ENCODE measurements around the gene DTX2.
"Not testable (repeated sequence)": the region's sequence is repeated elsewhere in the genome, so short reads cannot be mapped to it uniquely, and the experiment has no call there.

DTX2 gene

DNA sequence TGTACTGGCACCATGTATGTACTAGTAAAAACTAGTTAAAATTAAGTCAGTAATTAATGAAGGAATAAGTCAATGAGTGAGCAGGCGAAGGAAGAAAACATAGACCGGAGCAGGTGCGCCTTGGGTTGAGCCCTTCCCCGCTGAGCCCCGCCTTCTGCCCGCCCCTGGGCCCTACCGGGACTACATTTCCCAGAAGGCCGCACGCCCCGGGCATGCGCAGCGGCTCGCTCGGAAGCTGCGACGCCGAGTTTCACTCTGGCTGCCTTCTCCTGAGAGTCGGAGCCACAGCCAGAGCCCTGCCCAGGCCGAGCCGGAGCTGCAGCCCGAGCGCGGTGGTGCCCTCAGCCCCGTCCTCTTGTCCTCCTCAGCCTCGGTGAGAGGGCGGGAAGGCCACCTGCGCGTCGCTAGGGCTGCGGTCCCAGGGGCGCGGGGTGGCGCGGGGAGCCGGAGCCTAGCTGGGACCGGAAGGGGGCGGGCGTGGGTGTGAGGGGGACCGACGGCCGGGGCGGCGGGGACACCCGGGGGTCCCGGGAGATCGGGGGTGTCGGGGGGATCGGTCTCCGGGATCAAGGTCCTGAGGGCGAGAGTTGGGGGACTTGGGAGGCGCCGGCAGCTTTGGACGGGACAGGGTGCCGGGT is at the start of gene DTX2:
DTX2 (plus strand) TSS at position 246 of the 638 bp plus-strand sequence. CDS start 18,801 bp downstream, outside the sequence.
- peak; percentile 11 for DNase-seq

DNA sequence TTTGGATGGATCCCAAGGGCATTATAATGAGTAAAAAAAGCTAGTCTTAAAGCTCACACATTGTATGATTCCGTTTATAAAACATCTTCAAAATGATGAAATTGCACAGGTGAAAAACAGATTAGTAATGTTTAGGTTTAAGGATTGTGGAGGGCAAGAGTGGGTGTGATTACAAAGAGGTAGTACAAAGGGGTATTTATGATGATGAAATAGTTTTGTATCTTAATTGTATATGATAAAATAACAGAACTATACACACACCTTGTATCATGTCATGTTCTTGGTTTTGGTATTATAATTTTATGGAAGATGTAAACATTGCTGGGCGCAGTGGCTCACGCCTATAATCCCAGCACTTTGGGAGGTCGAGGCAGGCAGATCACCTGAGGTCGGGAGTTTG is 49.3 kb upstream of the DTX2 start:
- no peak for DNase-seq

DNA sequence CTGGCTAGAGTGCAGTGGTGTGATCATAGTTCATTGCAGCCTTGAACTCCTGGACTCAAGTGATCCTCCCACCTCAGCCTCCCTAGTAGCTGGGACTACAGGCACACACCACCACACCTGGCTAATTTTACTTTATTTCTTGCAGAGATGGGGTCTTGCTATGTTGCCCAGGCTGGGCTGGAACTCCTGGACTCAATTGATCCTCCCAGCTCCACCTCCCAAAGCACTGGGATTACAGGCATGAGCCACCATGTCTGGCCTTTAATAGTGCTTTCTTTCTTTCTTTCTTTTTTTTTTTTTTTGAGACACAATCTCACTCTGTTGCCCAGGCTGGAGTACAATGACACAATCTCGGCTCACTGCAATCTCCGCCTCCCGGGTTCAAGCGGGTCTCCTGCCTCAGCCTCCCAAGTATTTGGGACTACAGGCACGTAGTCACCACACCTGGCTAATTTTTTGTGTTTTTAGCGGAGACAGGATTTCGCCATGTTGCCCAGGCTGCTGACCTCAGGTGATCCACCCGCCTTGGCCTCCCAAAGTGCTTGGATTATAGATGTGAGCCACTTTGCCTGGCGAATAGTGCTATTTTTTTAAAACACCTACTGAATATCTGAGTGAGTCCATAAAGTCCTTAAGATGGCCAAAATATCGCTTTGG is 43.7 kb upstream of the DTX2 start:
- not testable (repeated sequence) for DNase-seq

DNA sequence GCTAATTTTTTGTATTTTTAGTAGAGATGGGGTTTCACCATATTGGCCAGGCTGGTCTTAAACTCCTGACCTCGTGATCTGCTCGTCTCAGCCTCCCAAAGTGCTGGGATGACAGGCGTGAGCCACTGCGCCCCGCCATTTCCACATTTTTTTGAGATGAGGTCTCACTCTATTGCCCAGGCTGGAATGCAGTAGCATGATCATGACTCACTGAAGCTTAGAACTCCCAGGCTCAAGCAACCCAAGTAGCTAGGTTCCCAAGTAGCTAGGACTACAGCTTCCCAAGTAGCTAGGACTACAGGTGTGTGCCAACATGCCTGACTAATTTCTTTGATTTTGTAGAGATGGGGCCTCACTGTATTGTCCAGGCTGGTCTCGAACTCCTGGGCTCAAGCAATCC is 40.4 kb upstream of the DTX2 start:
- not testable (repeated sequence) for DNase-seq

DNA sequence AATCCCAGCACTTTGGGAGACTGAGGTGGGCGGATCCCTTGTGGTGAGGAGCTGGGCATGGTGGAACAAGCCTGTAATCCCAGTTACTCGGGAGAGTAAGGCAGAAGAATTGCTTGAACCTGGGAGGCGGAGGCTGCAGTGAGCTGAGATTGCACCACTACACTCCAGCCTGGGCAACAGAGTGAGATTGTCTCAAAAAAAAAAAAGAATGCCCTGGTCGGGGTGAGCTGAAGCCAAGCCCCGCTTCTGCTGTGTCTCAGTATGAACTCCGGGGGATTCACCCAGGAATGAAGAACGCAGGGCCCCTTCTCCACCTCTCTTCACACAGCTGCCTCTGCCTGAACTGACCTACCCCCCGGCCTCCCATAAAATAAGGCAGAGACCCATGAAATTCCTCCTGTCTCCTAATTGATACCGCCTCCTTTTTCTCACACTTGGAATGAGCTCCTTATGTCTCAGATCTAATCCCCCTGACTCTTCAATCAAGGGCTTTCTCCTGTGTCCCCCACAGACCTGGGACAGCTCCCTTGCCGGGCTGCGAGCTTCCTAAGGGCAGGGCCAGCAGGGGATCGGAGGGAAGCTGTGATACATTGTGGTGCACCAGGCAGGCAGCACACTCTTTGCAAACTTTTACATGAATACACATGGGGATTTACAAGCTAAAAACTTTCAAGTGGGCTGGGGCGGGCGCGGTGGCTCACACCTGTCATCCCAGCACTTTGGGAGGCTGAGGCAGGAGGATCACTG is 37.7 kb upstream of the DTX2 start:
- no peak for DNase-seq

DNA sequence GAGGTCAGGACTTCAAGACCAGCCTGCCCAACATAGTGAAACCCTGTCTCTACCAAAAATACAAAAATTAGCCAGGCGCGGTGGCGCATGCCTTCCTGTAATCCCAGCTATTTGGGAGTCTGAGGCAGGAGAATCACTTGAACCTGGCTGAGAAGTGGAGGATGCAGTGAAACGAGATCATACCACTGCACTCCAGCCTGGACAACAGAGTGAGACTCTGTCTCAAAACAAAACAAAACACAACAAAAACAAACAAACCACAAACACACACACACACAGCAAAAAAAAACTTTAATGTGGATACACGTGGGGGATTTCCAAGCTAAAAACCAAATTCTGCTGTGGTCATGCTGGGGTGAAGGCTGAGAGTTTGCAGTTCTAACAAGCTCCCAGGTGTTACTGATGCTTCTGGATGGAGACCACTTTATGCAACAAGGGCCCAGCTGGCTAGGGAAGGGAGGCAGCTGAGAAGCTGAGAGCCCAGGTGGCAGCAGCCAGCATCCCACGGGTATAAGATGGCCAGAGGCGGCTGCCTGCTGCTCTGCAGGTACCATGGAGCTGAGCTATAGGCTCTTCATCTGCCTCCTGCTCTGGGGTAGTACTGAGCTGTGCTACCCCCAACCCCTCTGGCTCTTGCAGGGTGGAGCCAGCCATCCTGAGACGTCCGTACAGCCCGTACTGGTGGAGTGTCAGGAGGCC is 36.9 kb upstream of the DTX2 start, which contains the start of gene ZP3:
ZP3 (plus strand) TSS at position 538 of the 699 bp plus-strand sequence; CDS start at position 553, 15 bp downstream.
- no peak for DNase-seq

DNA sequence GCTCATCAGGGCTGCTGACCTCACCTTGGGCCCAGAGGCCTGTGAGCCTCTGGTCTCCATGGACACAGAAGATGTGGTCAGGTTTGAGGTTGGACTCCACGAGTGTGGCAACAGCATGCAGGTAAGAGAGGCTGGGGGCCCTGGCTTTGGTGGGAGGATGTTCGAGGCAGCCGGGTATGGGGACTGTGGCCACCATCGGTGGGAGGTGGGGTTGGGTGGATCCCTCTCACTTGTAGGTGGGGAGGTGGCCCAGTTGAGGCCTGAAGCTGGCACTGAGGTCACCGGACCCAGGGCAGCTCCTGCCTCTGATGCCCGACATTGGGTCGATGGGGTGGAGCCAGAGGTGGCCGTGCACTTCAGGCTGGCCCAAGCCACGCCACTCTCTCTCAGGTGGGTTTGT is 36.4 kb upstream of the DTX2 start:
- no peak for DNase-seq

DNA sequence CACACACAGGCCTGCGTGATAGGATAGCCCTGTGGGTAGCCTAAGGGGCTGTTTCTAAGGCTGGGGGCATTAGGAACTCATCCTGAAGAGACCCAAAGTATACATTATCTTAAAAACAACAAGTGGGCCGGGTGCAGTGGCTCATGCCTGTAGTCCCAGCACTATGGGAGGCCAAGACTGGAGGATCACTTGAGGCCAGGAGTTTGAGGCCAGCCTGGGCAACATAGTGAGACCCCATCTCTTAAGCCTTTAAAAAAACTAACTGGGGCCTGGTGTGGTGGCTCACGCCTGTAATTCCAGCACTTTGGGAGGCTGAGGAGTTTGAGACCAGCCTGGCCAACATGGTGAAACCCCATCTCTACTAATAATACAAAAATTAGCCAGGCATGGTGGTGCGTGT is 36.0 kb upstream of the DTX2 start:
- DNase-seq = not testable (repeated sequence)

DNA sequence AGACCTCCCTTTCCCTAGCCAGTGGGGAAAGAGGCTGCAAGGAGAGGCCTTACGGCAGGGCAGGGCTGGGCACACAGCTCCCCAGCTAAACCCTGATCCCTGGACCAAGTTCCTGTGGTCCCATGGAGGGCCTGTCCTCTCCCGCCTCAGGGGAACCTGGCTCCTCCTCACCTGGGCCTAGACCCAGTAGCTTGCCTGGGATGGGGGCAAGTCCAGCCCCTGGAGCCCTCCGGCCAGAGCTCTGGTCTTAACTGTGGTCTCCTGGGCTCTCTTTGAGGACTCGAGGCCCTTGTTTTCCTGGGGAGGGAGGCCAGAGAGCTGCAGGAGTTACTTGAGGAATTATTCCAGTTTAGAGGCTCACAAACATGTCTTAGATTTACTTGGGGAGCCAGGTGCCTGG is 35.3 kb upstream of the DTX2 start:
- DNase-seq = no peak

DNA sequence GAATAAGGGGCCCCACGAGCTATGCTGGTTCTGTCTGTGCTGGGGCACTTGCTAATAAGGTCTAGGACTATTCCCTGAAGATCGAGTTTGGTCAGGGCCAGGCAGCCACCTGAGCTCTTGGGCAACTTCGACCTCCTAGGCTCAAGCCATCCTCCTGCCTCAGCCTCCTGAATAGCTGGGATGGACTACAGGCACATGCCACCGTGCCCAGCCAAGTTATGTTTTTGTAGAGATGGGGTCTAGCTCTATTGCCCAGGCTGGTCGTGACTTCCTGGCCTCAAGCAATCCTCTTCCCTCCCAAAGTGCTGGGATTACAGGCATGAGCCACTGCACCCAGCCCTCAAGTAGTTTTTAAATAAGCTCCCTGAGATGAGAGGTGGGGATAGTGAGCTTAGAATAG is 33.9 kb upstream of the DTX2 start:
- no peak for DNase-seq

DNA sequence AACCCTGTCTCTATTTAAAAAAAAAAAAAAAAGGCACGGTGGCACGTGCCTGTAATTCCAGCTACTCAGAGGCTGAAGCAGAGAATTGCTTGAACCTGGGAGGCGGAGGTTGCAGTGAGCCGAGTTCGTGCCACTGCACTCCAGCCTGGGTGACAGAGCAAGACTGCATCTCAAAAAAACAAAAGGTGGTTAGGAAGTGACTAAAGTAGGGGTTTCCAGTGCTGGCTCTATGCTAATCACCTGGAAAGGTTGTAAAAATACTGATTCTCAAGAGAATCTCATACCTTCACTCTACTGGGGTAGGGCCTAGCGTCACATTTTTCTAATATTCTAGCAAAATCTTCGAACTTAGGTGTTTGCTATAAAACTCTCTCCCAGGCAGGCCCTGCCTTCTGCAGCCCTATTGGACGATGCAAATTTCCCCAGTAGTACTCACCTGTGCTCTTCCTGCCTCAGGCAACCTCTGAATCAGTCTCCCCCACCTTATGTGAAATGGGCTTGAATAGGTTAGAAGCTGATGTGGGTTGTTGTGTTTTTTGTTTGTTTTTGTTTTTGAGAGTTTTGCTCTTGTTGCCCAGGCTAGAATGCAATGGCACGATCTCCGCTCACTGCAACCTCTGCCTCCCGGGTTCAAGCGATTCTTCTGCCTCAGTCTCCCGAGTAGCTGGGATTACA is 33.2 kb upstream of the DTX2 start:
- no peak for DNase-seq

DNA sequence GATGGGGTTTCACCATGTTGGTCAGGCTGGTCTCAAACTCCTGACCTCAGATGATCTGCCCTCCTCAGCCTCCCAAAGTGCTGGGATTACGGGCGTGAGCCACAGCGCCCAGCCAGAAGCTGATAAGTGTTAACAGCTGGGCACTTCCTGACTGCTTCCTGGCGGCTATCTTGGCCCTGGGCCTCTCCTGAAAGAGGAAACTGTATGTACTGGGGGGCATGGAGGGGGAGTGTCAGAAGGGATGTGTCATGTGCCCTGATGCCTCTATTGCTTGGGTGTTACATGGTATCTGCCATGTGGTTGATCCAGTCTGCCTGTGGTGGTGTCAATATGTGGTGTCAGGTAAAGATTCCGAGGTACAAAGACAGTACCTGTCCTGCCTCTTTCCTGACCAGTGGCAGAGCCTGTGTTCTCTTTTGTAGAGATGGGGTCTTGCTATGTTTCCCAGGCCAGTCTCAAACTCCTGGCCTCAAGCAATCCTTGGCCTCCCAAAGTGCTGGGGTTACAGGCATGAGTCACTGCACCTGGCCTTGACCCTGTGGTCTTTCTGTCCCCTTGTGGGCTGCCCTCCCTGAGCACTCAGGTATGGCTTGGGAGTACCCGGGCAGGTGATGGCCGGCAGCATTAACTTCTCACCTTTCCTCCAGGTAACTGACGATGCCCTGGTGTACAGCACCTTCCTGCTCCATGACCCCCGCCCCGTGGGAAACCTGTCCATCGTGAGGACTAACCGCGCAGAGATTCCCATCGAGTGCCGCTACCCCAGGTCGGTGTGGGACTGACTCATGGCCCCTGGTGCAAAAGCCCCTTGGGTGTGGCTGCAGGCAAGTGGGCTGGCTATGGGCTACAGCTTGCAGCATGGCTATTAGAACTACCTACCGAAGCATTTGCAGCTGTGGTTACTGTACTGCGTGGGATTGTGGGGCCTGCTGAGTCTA is 32.4 kb upstream of the DTX2 start:
- DNase-seq = no peak

DNA sequence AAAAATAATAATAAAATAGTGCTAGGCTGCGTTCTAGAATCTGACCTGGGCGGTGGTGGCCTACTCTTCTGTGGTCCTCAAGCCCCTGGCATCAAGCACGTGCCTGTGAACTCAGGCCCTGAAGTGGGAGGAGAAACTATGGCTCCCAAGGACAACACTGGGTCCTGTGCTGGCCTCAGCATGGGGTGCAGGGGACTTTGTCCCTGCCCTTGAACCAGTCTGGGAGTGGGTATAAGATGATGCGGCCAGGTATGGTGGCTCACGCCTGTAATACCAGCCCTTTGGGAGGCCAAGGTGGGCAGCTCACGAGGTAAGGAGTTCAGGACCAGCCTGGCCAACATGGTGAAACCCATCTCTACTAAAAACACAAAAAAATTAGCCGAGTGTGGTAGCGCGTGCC is 31.3 kb upstream of the DTX2 start:
- DNase-seq = no peak

DNA sequence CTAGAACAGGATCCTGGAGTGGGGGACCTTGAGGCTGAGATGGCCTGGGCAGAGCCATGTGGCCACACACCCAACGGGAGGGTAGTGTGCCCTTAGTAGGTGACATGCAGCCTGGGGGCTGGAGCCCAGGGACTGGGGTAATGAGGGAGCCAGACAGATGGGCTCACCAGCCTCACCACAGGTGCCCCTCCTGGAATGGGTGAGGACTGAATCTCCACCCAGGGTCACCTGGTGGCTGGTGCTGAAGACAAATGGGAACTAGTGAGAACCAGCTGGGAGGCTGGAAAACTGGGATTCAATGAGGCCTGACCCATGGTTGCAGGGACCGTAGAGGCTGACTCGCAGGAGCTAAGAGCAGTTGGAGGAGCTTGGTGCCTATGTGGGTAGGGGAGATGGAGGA is 30.7 kb upstream of the DTX2 start:
- DNase-seq = no peak

DNA sequence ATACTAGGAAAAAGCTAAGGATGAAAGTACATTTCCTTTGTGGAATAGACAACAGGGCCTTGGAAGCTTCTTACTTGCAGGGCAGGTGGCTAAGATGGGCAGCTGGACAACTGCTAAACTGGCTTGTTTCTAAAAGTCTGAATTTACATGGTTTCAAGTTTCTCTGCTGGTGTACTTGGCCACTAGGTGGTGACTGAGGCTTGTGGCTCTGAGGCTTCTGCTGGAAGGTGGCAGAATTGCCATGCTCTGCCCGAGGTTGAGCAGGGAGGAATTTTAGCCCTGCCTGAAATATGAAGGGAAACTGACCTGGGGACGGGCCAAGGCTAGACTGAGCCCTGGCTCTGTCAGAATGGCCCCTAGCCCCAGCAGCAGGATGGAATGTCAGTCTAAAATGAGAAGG is 23.6 kb upstream of the DTX2 start:
- DNase-seq = peak; percentile 33

DNA sequence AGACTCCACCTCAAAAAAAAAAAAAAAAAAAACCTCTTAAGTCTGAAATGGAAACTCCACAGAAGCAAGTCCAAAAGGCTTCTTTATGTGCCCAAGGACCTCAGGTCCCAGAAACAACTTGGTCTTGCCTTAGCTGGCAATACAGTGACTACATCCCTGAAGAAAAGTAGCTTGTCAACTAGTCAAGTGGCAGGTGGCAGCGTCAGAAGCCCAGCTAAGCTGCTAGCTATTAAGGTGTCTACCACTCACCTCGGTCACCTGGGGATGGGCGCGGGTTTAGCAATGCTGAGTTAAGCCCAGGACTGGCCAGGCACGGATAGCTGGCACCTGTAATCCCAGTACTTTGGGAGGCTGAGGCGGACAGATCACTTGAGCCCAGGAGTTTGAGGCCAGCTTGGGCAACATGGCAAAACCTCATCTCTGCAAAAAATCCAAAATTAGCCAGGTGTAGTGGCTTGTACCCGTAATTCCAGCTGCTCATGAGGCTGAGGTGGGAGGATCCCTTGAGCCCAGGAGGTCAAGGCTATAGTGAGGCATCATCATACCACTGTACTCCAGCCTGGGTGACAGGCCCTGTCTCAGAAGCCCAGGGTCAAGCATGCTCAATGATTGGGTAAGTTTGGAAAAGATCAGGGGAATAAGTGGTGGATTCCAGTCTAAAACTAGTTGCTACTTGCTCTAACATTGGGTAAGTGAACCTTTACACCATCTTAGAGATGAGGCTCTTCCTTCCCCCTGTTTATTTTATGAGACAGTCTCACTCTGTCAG is 22.2 kb upstream of the DTX2 start:
- DNase-seq = not testable (repeated sequence)

DNA sequence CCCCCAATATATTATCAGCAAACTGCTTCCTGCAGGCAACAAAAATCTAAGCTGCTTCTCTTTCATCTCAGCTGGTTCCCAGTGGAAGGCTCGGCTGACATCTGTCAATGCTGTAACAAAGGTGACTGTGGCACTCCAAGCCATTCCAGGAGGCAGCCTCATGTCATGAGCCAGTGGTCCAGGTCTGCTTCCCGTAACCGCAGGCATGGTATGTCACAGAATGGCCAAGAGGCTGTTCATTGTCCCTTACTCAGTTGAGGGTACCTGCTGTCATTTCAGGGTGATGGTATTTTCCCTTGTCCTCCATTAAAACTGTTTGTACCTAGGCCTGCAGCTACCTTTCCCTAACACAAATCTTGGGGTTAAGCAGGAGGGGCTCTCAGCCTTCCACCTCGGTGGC is 21.1 kb upstream of the DTX2 start:
- not testable (repeated sequence) for DNase-seq

DNA sequence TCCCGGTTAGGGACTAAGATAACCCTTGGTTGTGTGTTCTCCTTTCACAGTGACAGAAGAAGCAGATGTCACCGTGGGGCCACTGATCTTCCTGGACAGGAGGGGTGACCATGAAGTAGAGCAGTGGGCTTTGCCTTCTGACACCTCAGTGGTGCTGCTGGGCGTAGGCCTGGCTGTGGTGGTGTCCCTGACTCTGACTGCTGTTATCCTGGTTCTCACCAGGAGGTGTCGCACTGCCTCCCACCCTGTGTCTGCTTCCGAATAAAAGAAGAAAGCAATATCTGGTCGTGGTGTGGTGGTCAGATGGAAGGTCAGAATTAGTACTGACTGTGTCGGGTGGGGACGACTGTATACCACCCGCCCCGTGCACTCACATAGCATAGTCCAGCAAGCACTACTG is 19.7 kb upstream of the DTX2 start:
- DNase-seq = not testable (repeated sequence)

DNA sequence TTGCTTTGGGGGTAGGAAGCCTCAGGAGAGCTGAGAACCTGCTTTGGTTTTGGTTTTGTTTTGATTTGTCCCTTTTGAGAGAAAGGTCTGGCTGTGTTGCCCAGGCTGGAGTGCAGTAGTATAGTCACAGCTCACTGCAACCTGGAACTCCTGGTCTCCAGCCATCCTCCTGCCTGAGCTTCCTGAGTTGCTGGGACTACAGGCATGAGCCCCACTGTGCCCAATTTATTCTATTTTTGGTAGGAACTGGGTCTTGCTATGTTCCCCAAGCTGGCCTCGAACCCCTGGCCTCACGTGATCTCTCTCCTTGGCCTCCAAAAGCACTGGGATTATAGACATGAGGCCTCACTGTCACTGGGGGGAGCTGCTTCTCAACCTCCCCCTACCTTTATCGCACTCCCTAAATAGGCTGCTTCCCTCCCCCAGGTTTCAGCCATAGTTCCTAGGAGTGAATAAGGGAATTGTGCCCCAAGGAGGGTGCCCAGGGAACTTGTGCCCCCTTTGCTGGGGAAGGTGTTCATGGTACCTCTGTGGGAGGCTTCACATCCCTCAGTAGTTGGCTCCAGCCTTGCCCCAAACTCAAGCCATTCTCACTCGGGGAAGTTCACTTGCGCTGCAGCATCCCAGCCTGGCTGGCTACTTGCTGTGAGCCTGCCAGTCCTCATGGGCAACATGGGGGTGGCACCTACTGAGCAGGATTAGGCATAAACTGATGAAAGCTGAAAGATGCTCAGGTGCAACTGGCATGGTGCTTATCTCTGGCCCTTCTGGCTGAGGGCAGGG is 18.7 kb upstream of the DTX2 start:
- not testable (repeated sequence) for DNase-seq

DNA sequence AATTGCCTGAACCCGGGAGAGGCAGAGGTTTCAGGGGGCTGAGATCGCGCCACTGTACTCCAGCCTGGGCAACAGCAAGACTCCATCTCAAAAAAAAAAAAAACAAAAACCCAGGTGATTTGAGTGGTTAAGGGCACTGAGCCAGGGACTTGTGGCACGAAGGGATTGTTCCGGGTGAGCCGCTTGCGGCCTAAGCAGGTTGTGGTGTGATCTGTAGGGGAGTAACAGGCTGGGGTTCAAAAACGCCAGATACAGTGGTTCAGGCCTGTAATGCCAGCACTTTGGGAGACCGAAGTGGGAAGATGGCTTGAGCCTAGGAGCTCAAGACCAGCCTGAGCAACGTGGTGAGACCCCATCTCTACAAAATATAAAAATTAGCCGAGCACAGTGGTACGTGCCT is 17.7 kb upstream of the DTX2 start:
- DNase-seq = not testable (repeated sequence)

All from activated T-cell treated with anti-CD3 and anti-CD28 coated beads for 4 hours (primary cell).